HG03159 (cell line): ENCODE measurements around the gene ARMC9.

Experiments used
- ATAC-seq: cut with Tn5 transposase; IDR thresholded peaks from one replicate; pipeline ENCODE4 v1.9.1; 2021; ENCODE audit warnings: mild to moderate bottlenecking, moderate library complexity; ENCODE audit not compliant: unreplicated experiment

The ARMC9 gene

GRCh38 chr2:231306791-231307393 lies 108.5 kb downstream of the ARMC9 start:
- no peak for ATAC-seq

DNA sequence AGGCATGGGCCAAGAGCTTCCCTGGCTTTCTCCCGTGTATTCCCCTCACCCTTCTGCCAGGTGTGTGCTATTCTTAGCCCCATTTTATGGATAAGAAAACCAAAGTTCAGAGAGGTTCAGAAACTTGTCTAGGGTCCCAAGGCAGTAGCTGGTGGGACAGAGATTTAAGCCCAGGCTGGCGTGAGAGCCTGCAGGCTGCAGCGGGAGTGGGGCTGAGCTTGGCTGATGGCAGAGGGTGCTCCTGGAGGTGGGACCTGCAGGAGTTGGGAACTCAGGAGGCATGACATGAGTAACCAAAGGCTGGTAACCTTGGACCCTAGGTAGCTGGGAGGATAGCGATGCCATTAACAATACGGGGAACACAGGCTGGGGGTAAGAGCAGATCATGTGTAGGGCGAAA lies 109.8 kb downstream of the ARMC9 start:
- ATAC-seq, result no peak

- no peak for ATAC-seq
These were observed 110.4 kb downstream of the ARMC9 start for GRCh38 chr2:231308631-231309428.

DNA sequence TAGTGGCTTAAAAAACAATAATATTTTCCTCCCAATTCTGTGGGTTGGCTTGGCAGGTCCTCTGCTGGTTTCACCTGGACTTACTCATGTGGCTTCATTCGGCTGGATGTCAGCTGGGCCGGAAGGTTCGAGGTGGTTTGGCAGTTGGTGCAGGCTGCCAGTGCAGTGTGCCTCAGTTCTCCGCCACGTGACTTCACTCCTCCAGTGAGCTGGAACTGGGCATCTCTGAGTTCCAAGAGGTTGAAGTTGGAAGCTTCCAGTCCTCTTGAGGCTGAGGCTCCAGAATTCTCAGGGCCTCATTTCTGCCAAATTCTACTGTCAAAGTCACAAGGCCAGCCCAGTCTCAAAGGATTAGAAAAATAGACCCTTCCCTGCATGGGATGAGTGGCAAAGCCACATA lies 113.6 kb downstream of the ARMC9 start:
- no peak for ATAC-seq

DNA sequence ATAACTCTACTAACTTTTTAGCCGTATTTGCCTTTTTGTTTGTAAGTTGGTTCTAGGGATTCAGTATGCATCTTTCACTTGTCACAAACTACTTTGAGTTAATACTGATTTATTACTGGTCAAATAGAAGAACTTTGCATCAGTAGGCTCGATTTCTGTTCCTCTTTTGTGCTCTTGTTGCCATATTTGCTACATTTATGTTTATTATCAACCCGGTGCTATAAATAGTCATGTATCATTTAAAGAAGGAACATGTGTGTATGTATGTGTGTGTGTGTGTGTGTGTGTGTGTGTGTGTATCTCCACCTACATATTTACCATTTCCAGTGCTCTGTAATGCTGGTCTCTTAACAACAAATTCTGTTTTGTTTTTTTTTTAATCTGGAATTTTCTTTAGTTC lies 117.5 kb downstream of the ARMC9 start:
- no peak for ATAC-seq

- no peak for ATAC-seq
These were observed 119.1 kb downstream of the ARMC9 start for GRCh38 chr2:231317579-231317978.

GRCh38 chr2:231318436-231318835 lies 120.0 kb downstream of the ARMC9 start:
- no peak for ATAC-seq

GRCh38 chr2:231318954-231319353 lies 120.5 kb downstream of the ARMC9 start:
- no peak for ATAC-seq

DNA sequence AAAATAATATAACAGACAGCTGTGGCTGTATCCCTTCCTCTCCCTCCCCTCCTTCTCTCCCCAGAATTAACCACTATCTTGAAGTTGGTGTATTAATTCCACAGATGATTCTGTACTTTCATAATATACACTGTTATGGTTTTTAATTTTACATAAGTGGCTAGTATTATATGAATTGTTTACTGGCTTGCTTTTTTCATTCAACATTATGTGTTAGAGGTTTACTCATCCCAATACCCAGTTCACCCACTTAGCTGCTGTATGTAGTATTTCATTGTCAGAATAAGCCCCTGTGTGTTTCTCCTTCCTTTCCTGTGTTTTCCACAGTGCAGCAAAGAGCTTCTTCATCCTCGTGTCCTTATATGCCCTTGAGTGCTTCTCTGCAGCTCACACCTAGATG lies 121.4 kb downstream of the ARMC9 start:
- no peak for ATAC-seq

GRCh38 chr2:231321021-231321420 lies 122.6 kb downstream of the ARMC9 start:
- no peak for ATAC-seq

DNA sequence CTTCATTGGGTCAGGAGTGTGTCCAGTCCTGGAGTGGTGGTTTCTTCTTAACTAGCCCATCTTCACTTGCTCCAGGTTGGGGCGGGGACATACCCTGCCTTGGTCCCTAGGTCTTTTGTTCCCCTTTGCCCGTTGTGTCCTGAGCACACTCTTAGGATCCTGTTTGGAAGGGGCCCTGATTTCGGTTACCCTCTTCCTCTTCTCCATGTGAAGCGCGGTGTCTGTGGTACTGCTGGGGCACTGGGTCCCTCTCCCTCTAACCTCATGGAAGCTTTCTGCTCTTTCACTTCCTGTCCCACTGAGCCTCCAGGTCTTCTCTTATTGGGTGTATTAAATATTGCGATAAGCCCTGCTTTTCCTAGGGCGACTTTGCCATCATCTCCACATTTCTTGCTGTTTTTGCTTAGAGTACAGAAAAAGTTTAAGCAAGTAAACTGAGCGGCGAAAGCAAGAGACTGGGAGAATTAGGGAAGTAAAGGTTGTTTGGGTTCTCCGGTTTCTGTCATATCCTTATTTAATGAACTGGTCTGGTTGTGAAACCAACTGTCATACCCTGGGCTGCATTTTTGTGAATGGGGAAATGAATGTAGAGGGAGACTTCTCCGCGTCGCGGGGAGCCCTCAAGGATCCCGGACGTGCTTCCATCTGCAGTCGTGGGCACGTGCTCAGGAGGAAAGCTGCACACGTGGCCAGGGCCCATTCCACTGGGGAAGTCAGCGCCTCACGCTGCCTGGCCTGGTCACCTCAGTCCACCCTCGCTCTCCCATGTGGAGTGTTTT lies 123.3 kb downstream of the ARMC9 start:
- ATAC-seq, result no peak

DNA sequence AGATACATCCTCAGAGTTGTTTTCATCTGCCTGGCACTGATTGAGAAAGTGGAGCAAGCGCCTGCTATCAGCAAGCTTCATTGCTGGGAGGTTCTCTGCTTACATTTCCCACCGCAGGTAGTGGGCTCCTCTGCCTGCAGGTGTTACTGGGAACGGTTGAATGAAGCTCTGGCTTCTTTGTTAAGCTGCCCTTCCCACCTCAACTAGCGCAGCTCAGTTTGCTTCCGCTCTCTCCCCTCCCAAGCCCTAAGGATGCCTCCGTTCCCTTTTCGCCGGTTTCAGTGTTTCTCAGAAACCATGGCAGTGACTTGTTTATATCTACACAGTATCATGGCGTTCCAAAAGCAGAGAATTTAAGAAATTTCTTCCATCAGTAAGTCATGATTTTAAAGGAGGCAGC lies 124.9 kb downstream of the ARMC9 start:
- no peak for ATAC-seq

- no peak for ATAC-seq
These were observed 127.4 kb downstream of the ARMC9 start for GRCh38 chr2:231325826-231326225.

DNA sequence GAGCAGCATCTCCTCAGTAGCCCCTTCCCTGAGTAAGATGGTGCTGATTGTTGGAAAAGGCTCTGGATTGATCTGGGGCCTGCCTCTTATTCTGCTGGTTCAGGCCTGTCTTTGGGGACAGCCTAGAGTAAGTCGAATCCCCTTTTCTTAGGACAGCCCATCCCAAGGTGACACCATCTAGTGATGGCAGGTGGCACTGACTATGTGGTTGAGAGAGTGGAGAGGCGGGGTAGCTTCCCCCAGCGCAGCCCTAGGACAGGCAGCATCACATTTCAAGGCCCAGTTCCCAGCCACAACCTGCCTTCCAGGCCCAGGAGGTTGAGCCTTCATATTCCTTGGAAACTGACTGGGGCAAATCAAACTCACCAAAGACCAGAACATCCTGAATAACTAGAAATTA lies 128.0 kb downstream of the ARMC9 start:
- no peak for ATAC-seq

- no peak for ATAC-seq
These were observed 131.9 kb downstream of the ARMC9 start for GRCh38 chr2:231330311-231330710.

- ATAC-seq, result no peak
These were observed 133.1 kb downstream of the ARMC9 start for GRCh38 chr2:231331533-231331932.

DNA sequence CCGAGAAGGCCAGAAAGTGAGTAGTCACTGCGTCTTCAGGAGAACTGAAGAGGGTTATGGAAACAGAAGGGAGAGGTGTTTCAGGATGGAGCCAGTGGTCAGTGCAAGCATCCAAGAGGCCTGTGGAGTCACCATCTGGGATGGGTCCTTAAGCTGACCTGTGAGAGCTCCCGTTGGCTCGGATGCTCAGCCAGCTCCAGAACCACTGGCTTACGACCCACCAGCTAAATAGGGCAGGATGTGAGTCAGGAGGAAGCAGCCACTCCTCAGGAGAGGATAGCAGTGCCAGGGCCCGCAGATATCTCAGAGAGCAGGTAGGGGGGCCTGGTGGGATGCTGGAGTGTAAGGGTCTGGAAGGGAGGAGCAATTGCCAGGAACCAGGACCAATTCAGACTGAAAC lies 134.0 kb downstream of the ARMC9 start:
- no peak for ATAC-seq

DNA sequence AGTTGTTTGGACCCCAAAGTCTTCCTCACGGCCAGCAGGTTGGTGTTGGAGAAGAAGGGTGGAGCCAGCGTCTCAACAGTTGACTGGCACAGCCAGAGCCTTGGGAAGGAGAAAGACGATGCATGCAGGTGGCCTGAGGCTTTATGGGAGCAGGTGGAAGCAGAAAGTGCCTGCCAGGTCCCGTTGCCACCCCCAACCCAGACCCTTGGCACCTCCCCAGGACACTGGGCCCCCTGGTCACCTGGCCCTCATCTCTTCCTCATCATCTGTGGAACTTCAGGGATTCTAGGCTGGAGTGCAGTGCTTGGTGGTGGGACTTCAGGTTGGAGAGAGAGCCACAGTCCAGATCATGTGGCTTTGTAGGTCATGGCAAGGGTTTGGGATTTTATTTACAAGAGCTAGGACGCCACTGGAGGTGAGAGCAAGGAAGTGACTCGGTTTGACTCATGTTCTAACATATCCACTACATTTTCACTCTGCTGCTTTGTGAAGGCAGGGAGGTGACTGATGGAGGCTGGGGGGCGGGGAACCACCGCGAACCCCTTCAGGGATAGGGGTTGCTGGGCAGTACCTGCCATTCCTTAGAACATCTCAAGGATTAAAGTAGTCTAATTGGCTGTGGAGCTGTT lies 134.6 kb downstream of the ARMC9 start:
- ATAC-seq, result no peak

DNA sequence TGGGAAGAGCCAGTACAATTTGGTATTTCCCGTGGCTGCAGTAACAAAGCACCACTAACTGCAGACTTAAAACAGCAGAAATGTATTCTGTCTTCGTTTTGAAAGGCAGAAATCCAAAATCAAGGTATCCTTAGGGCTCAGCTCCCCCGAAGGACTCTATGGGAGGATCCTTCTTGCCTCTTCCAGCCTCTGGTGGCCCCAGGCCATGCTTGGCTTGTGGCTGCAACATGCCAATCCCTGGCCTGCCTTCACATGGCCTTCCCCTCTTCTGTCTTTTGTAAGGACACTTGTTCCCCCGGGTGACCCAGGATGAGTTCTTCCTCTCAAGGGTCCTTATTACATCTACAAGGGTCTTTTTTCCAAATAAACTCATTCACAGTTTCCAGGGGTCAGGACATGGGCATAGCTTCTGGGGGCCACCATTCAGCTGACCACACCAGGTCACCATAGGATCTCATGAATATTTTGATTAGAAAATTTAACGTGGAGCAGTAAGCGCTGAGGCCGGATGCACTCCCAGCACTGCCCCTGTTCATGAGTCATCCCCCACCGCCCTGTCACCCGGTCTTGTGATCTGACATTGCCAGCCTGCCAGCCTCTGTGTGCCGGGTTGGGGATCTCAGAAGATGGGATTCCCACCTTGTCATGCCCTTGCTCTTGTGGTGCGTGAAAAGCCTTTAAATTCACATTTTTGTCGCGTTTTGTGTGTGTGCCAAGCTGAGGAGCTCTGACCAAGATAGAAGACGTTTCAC lies 135.9 kb downstream of the ARMC9 start:
- ATAC-seq, result no peak

GRCh38 chr2:231334981-231335380 lies 136.6 kb downstream of the ARMC9 start:
- no peak for ATAC-seq

- ATAC-seq, result no peak
These were observed 137.2 kb downstream of the ARMC9 start for GRCh38 chr2:231335591-231335990.
